ENCODE data around the gene COL25A1.
A peak's percentile ranks its signal among the peaks of the same experiment; 100 is the strongest.
"Not testable (repeated sequence)": the region's sequence is repeated elsewhere in the genome, so short reads cannot be mapped to it uniquely, and the experiment has no call there.

COL25A1 gene

DNA sequence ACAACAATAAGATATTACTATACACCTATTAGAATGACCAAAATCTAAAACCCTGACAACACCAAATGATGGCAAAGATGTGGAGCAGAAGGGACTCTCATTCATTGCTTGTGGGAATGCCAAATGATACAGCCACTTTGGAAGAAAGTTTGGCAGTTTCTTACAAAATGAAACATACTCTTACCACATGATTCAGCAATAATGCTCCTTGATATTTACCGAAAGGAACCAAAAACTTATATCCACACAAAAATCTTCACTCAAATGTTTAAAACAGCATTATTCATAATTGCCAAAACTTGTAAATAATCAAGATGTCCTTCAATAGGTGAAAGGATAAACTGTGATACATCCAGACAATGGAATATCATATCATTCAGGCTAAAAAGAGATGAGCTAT is 180.9 kb downstream of the COL25A1 start:
- DNase-seq = no peak

DNA sequence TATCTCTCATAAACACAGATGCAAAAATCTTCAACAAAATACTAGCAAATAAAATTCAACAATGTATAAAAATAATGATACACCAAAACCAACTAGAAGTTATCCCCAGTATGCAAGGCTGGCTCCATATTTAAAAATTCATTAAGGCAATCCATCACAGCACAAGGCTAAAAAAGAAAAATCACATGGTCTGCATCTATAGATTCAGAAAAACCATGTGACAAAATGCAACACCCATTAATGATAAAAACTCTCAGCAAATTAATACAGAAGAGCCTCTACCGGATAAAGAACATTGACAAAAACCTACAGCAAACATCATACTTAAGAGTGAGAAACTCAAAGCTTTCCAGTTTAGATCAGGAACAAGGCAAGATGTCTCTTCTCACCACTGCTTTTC is 182.6 kb downstream of the COL25A1 start:
- DNase-seq = no peak

DNA sequence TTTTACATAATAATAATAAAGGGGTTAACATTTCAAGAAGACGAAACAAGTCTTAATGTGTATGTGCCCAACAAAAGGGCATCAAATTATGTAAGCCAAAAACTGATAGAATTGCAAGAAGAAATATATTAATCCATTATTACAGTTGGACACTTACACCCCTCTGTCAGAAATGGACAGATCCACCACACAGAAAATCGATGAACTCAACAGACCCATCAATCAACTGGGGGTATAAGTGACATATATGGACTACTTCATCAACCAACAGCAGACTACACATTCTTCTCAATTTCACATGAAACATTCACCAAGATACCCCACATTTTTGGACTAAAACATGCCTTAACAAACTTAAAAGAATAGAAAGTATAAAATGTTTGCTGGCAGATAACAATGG is 183.8 kb downstream of the COL25A1 start:
- DNase-seq = no peak

DNA sequence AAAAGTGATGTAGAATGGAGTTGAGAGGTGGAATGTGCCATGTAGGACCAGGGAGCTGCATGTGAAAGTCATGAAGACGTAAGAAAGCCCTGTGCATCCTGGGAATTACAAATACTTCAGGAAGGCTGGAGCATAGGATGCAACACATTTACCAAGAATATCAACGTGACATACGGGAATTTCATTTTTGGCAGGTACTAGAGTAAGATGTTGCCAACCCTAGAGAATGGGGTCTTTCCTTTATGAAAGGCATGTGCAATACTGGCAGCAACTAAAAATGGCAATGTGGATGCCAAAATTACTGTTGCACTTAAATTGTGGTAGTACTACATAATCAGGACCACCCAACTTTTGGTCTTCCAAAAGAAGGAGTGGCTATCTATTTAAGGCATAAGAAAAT is 188.0 kb downstream of the COL25A1 start:
- no peak for DNase-seq

DNA sequence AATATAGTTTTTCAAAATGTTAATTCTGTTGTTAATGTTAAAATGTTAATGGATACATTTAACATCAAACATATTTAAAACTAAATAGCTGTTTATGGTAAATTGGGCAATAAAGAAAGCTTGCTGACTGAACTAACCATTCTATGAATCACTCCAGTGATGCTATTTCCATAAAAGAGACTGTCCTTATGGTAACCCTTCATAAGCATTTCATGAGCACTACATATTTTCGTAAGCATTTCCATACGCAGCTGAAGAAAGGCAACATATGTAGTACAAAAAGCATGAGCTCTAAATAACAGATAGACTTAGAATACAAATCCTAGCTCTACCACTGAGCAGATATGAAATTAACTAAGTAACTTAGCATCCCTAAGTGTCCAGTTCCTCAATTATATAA is 188.9 kb downstream of the COL25A1 start:
- DNase-seq = no peak

DNA sequence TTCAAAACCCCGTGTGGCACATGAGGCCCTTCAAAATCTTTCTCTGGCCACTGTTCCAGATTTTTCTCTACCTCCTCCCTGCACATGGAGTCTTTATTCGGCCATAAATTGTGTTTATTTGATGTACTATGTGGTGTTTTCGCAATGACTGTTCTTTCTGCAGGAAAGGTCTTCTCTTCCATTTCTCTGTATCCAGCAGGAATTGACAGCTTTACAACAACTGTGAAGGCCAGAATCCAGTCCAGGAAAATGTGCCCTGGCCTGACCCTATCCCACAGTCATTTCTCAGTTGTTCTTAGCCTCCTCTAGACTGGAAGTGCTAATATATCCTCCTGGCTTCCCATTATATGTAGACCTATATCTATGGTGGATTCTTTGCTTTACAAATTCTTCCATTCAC is 191.4 kb downstream of the COL25A1 start:
- DNase-seq = no peak

DNA sequence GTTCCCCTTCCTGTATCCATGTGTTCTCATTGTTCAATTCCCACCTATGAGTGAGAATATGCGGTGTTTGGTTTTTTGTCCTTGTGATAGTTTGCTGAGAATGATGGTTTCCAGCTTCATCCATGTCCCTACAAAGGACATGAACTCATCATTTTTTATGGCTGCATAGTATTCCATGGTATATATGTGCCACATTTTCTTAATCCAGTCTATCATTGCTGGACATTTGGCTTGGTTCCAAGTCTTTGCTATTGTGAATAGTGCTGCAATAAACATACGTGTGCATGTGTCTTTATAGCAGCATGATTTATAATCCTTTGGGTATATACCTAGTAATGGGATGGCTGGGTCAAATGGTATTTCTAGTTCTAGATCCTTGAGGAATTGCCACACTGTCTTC is 194.2 kb downstream of the COL25A1 start:
- not testable (repeated sequence) for DNase-seq

DNA sequence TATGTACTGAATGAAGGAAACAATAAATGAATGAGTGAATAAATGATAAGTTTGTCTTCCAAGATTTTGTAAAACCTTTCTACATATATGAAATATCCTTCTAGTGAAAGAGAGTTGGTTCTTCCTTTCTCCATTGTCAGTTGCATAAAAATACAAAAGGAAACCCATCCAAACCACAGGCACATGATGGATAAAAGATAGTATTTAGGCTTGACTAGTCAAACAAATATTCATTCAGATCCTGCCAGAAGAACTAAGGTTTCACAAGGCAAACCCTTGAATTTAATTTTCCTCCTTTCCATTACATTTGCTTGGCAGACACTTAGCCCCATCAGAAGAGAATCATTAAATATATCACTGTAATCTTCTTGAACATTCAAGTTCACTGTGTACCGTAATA is 208.4 kb downstream of the COL25A1 start:
- DNase-seq = no peak

DNA sequence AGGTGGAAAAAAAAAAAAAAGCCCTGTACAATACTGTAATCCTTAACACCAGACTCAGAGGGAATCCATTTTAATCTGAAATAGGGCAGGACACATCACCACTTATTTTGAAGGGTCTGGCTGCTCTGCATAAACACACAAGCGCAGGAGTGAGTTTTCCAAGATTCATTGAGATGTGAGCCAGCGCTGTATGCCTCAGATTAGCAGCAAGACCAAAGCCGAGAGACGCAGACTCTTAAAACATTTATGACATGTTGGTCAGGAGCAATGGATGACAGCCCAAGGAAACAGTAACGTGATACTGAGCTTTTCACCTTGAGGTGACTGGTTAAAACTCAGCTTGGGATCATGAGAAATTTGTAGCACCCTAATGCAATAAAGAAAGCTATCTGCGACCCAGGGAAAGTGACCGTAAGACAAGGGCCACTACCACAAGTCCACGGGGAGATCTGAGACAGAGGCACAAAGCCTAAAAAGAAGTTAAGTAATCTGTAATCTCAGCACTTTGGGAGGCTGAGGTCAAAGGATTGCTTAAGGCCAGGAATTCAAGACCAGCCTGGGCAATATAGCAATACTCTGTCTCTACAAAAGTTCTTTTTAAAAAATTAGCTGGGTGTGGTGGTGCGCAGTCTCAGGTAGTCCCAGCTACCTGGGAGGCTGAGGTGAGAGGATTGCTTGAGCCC is 210.6 kb downstream of the COL25A1 start:
- DNase-seq = no peak

DNA sequence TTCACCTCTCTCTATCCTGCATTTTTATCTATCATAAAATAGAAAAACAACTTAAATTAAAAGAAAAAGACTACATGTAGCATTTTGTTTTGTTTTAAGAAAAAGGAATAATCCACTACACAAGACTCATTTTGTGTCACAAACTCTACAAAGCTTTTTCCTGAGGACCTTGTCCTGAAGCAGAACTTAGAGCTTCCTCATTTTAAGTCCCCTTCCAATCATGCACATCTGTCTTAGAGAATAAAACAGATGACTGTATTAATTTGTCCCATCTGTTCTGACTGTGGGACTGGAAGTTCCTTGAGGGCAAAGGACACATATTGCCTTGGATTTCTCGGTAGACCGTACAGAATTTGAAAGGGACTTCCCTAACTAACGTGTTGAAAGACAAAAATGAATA is 218.5 kb downstream of the COL25A1 start:
- DNase-seq = no peak

DNA sequence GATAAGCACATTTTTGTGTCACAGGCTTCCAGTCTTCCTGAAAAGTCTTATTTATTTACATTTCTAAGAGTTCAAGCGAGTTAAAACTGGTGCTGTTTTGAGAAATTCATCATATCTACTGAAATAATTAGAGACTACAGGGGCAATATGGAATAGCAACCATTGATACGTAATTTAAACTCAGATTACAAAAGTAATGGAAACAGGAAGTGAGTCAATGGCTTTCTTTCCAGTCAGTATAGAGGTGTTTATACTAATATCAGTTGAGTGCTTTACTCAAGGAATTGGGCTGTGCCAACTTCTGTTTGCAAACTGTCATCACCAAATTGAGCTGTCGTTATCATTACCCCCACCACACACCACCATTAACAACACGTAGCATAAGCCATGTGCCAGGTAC is 222.7 kb downstream of the COL25A1 start:
- DNase-seq = peak; percentile 15 to 52

DNA sequence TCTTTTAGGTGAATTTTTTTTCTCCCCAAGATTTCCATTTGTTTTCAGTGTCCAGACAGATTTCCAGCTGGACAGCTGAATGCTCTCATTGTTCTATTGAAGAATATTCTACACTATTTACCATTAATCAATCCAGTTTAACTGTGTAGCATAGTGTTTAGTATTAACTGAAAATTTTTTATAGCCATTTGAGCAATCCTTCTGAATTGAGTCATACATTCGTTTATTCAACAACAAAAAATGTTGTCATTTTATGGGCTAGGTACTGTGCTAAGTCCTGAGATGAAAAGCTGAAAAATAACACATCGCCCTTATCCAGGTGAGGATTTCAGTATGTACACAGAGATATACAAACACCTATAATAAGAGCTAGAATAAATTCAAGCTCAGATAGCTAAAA is 223.3 kb downstream of the COL25A1 start:
- peak in 1 of 2 experiments; percentile 52 for DNase-seq

DNA sequence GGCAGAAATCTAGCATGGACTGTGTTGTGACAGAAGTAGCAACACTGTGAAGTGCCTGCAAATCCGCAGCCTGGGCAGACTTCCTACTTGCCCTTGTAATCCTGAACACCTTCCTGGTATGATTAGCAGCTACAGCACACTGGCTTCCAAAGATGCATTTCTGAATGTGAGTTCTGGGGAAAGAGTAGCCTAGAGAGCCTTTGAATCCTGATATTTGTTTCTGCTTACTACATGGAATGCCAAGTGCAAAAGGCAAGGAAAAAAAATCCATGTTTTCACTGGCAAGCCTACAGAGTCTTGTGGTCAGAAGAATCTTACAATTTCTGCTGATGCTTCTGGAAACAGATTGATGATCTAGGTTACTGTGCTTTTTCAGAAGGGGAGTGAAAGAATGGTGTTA is 223.7 kb downstream of the COL25A1 start:
- peak in 1 of 2 experiments; percentile 4 for DNase-seq

DNA sequence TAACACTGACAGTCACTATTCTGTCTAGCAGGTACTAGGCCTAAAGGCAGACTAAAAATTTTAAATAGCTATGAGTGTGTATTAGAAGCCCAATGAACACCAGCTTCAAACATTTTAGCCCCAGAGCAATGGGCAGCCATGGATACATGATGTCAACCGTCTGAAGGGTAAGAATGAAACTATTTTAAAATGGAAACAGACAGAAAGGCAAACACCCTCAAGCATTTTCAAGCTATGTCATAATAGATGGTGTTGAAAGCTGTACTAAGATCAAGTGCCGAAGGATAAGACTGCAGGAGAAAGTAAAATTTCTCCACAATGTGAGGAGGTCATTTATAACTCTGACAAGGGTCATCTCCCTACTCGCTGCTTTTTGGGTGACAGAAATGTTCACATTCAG is 225.0 kb downstream of the COL25A1 start:
- DNase-seq = no peak

DNA sequence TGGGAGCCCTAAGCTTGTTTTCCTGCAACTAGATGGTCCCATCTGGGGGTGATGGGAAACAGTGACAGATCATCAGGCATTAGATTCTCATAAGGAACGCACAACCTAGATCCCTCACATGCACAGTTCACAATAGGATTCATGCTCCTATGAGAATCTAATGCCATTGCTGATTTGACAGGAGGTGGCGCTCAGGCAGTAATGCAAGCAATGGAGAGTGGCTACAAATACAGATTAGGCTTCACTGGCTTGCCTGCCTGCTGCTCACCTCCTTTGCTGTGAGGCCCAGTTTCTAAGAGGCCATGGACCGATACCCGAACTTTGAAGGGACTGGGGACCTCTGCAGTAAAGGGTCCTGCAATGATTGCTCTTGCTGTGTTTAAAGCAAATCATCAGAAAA is 225.7 kb downstream of the COL25A1 start:
- DNase-seq = not testable (repeated sequence)

DNA sequence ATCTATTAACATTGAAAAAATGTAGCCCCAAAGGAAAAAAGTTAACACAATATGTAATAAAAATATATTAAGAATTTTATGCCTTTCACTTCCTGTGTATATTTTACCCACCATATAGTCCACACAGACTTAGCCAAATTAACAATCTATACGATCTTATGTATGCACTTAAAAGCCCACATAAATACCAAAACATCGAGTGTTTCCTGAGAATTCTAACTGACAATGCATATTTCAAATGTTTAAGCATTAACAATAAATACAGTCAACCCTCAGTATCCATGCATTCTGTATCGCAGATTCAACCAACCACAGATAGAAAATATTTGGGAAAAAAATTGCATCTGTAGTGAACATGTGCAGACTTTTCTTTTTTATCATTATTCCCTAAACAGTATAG is 226.8 kb downstream of the COL25A1 start:
- DNase-seq = no peak

DNA sequence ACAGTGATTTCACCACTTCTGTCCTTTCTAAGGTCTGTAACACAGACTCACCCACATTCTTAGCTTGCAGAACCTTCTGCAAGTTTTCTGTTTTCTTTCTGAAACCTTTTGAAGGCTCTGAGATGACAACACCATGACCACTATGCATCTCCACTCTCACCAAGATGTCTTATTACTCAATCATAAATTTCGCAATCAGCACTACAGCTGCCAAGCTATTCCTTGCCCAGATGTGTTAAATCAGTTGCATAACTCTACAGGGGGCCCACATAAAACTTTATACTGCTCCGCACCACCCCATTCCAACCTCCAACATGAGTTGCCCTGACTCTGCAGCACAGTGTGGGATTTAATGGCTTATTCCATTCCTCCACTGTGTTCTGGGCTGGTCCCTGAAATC is 229.9 kb downstream of the COL25A1 start:
- DNase-seq = no peak

DNA sequence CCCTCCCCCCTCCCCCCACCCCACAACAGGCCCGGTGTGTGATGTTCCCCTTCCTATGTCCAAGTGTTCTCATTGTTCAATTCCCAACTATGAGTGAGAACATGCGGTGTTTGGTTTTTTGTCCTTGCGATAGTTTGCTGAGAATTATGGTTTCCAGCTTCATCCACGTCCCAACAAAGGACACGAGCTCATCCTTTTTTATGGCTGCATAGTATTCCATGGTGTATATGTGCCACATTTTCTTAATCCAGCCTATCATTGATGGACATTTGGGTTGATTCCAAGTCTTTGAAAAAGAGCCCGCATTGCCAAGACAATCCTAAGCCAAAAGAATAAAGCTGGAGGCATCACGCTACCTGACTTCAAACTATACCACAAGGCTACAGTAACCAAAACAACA is 231.8 kb downstream of the COL25A1 start:
- DNase-seq = not testable (repeated sequence)

DNA sequence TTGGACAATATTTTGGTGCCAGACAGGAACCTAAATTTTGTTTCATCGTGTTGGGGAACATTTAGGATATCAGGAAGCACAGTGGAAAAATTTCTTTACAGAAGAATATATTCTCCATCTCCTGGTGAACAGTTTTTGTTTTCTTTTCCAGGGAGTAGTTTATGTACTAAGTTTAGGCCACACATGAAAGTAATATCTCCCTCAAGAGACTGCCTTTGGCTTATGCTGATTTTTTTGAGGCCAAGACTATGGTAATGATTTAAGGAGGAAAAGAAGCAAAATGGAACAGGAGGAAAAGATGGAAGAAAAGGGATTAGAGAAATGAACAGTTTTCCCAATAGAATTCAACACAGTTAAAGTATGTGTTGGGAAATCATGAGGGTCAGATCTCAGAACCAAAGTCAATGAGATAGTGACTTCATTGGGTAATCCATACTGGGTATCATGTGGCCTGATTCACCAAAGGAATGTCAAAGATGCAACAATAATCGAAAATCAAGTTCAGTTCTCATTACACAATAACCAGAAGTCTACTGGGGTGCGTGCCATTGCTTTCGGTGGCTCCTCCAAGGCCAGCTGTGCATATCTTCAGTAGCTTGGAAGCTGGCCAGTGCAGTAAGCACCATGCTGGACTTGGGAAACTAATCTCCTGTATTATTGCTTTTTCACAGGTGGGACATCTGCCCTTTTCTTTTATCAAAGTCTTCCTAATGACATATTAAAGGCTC is 234.8 kb downstream of the COL25A1 start:
- DNase-seq = no peak

DNA sequence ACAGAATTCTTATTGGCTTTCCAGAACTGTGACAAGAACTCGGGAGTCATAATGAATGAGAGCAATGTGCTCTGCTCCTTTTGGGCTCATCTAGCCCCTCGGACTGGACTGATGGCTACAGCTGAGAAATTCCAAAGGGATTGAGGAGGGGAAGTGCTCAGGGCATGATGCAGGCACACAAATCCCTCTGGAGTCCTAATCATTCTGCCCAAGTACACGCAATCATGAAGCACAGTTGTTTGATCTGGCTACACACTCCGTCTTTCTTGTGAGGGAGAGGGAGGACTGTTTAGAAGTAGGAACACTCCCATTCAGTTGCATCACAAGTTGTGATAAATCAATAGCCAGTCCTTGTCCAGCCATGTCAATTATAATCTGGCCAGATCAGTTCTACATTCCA is 237.5 kb downstream of the COL25A1 start:
- no peak for DNase-seq

DNA sequence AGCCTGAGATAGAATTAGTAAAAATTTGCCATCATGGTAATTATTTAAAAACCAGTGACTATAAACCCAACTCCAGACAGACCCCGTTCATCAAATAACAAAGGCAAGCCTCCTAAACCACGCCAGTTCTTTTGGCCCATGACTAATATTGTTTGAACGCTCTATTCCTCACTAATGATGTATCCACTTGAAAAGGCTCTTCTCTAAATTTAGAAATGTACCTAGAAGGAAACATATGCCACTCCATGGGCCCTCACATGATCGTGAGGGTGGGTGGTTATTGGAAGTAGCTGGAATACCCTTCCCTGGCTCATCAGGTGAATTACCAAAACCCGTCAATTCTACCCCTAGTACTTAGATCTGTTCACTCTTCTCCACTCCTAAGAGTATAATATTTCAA is 249.2 kb downstream of the COL25A1 start:
- DNase-seq = no peak

DNA sequence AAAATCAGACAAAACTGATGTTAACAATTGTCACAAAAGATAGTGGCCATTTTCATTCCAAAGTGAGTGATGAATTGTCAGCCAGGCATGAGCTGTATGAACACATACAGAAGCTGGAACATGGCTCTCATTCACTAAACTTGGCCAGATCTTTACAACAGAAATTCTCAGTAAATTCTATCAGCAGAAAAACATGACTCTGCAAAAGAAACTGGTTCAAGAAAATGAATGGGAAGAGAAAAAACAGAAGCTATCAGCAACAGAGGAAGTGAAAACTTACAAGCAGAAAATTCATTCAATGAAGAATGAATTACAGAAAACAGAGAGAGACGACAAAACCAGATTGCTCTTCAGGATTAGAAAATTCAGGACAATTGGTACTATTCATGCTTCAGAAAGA is 249.6 kb downstream of the COL25A1 start:
- DNase-seq = no peak

DNA sequence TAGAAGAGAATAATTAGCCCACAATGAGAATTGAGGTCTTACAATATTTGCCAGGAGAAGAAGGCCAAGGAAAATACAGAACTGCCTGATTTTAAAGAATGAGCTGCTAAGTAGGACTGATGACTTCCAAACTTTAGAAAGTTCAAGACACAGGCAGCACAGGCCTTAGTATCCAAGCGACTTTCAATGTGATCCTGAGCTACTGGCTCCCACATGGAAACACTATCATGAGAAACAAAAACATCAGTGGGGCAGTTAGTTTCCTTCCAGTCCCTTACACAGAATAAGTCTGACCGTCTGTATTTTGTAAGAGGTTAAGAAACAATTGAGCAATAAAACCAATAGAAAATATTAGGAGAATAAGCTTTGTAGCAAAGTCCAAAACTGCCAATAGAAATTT is 251.4 kb downstream of the COL25A1 start:
- no peak for DNase-seq

DNA sequence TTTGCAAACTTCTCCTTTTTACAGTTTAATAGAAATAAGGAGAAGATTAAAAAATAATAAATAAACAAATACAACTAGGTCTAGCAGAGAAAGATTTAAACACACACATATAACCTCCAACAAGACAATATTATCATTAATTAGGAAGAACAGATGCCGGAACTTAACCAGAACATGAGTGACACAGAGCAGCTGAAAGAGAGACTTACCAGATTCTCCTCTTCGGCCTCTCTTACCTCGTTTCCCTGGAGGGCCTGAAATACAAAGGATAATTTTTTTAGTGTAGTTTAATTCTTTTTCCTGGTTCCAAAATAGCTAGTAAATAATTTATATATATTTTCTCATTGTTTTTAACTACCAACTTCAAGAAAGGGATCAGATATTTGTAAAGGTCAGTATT is 252.5 kb downstream of the COL25A1 start:
- DNase-seq = no peak

All from NCI-H1930 (cell line).